ENCODE results near the gene CFAP157. TPM values are rescaled to one million over a fixed set of nuclear protein-coding genes. Genes with fewer than 3 reads are reported as not detected.
A peak's percentile ranks its signal among the peaks of the same experiment; 100 is the strongest.

CFAP157 gene
- total RNA-seq, 1 experiment from 2014 or later: not detected

GRCh38 chr9:127763918-127764384 is 57.2 kb downstream of the CFAP157 start:
- DNase-seq (ENCODE audit: unreplicated experiment): peak; percentile 14
- Mint-ChIP-seq H3K27ac (ENCODE audit: low read depth, unreplicated experiment) (no peak overlapping the region), H3K27me3 (ENCODE audit: insufficient read depth, unreplicated experiment) (peaks cover 15% of the 10 kb centered on the region), H3K4me1 (ENCODE audit: insufficient read depth, unreplicated experiment) (no peaks in the 10 kb centered on the region), H3K36me3 (ENCODE audit: insufficient read depth, unreplicated experiment) (no peaks in the 10 kb centered on the region), H3K4me3 (ENCODE audit: unreplicated experiment) (no peak overlapping the region), H3K9me3 (ENCODE audit: unreplicated experiment) (peaks cover 7% of the 10 kb centered on the region)
- POLR2A ChIA-PET: no interaction called here
- intact Hi-C loops (cut with micrococcal nuclease): no loop called here
- no TSS peak for BruUV-seq (replicated peaks)
- CTCF ChIA-PET: interaction anchor here (0.6 kb wide), 1 partner anchor 168 kb away, joined by 3 read pairs; no protein-coding TSS in a partner anchor
- no peak for TF ChIP-seq CTCF (IDR thresholded peaks at IDR 0.05; ENCODE audit: unreplicated experiment)

DNA sequence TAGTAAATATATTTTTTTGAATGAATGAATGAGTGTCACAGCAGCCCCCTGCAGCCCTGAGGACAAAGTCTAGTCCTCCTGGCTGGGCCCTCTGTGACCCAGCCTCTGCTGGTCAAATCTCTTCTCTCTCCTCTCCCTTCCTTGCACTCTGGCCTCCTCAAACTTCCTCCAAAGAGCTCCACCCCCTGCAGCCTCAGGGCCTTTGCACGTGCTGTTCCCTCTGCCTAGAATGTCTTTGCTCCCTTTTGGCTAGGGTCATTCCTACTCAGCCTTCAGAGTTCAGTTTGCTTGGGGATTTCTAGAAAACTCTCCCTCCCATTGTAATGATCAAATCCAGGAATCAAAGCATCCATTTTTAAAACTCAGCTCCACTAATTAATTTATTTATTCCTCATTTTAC is 58.6 kb downstream of the CFAP157 start:
- POLR2A ChIA-PET: interaction anchor here (0.6 to 1.3 kb wide), 5 partner anchors 9 to 1123 kb away, joined by 3 to 6 read pairs (median 3); no protein-coding TSS in a partner anchor
- DNase-seq (ENCODE audit: unreplicated experiment): no peak
- no peak overlapping the region for H3K27ac Mint-ChIP-seq (ENCODE audit: low read depth, unreplicated experiment)
- H3K27me3 Mint-ChIP-seq (ENCODE audit: insufficient read depth, unreplicated experiment): peaks cover 15% of the 10 kb centered on the region
- no TSS peak for BruUV-seq (replicated peaks)
- no peaks in the 10 kb centered on the region for H3K36me3 Mint-ChIP-seq (ENCODE audit: insufficient read depth, unreplicated experiment)
- no peaks in the 10 kb centered on the region for H3K4me1 Mint-ChIP-seq (ENCODE audit: insufficient read depth, unreplicated experiment)
- CTCF ChIA-PET: interaction anchor here (0.9 to 2.6 kb wide), 4 partner anchors 31 to 156 kb away, joined by 3 to 7 read pairs (median 4); partner anchors contain the start of gene TOR2A
- intact Hi-C loops (cut with micrococcal nuclease): no loop called here
- no peak for TF ChIP-seq CTCF (IDR thresholded peaks at IDR 0.05; ENCODE audit: unreplicated experiment)
- H3K4me3 Mint-ChIP-seq (ENCODE audit: unreplicated experiment): no peak overlapping the region
- H3K9me3 Mint-ChIP-seq (ENCODE audit: unreplicated experiment): peaks cover 7% of the 10 kb centered on the region

Other genes with a start within 250 kb of the CFAP157 start
- gene STXBP1, start 94.7 kb upstream of the CFAP157 start, total RNA-seq (2022): 20.0 and 36.6 TPM in 2 replicates
- gene PTRH1, start 8.7 kb downstream of the CFAP157 start, total RNA-seq (2022): 35.2 and 37.8 TPM in 2 replicates
- gene TTC16, start 9.1 kb downstream of the CFAP157 start, total RNA-seq (2022): 0.19 and 0.32 TPM in 2 replicates
- gene TOR2A, start 28.3 kb downstream of the CFAP157 start, total RNA-seq (2022): 8.4 and 11.3 TPM in 2 replicates
- gene SH2D3C, start 71.7 kb downstream of the CFAP157 start, total RNA-seq (2022): not detected in 2 replicates
- gene CDK9, start 79.0 kb downstream of the CFAP157 start, total RNA-seq (2022): 62.1 and 84.0 TPM in 2 replicates
- 130 and 131 TPM in 2 replicates for gene FPGS, start 95.9 kb downstream of the CFAP157 start, total RNA-seq (2022)
- 19.2 and 22.1 TPM in 2 replicates for gene ENG, start 147.7 kb downstream of the CFAP157 start, total RNA-seq (2022)
- gene AK1, start 170.7 kb downstream of the CFAP157 start, total RNA-seq (2022): 75.9 and 94.3 TPM in 2 replicates
- gene ST6GALNAC6, start 192.6 kb downstream of the CFAP157 start, total RNA-seq (2022): 16.5 and 17.6 TPM in 2 replicates
- 36.3 and 39.5 TPM in 2 replicates for gene ST6GALNAC4, start 210.1 kb downstream of the CFAP157 start, total RNA-seq (2022)
- gene PIP5KL1, start 223.8 kb downstream of the CFAP157 start, total RNA-seq (2022): 4.0 and 5.7 TPM in 2 replicates
- 41.5 and 41.8 TPM in 2 replicates for gene DPM2, start 230.9 kb downstream of the CFAP157 start, total RNA-seq (2022)